Karpas-422 (cell line): Measurements from ENCODE around the gene TUBGCP6. TPM values are rescaled to one million over a fixed set of nuclear protein-coding genes. Genes with fewer than 3 reads are reported as not detected.

Experiments
- DNase-seq: peaks from one replicate; pipeline ENCODE4 v3.0.0-alpha.2; 2015
- H2AFZ ChIP-seq: fragments of 200-600 bp; sonication (generic); 2 replicates; pipeline ENCODE4 v1.6.1; 2014; ENCODE audit warnings: antibody characterized with exemption, low read length, mixed read lengths
- H3K27ac ChIP-seq: fragments of 200-600 bp; sonication (generic); 2 replicates; pipeline ENCODE4 v1.5.1; 2014; ENCODE audit warnings: mild to moderate bottlenecking, low read length, moderate library complexity
- H3K27me3 ChIP-seq: fragments of 200-600 bp; sonication (generic); 2 replicates; pipeline ENCODE4 v1.6.1; 2014; ENCODE audit warnings: low read length, mixed read lengths
- H3K36me3 ChIP-seq: fragments of 200-600 bp; sonication (generic); 2 replicates; pipeline ENCODE4 v1.6.1; 2014; ENCODE audit warnings: low read length, mixed read lengths; ENCODE audit not compliant: insufficient read depth
- H3K4me1 ChIP-seq: fragments of 200-600 bp; sonication (generic); 2 replicates; pipeline ENCODE4 v1.6.1; 2014; ENCODE audit warnings: mild to moderate bottlenecking, low read length, mixed read lengths
- H3K4me2 ChIP-seq: fragments of 200-600 bp; sonication (generic); 2 replicates; pipeline ENCODE4 v1.6.1; 2014; ENCODE audit warnings: low read length, low read depth, mild to moderate bottlenecking; ENCODE audit not compliant: poor library complexity, severe bottlenecking
- H3K4me3 ChIP-seq: fragments of 200-600 bp; sonication (generic); 2 replicates; pipeline ENCODE4 v1.5.1; 2014; ENCODE audit warnings: mild to moderate bottlenecking, antibody characterized with exemption, low read length, mixed read lengths
- H3K79me2 ChIP-seq: fragments of 200-600 bp; sonication (generic); 2 replicates; pipeline ENCODE4 v1.6.1; 2014; ENCODE audit warnings: mild to moderate bottlenecking, low read length, mixed read lengths
- H3K9ac ChIP-seq: fragments of 200-600 bp; sonication (generic); 2 replicates; pipeline ENCODE4 v1.6.0; 2014; ENCODE audit warnings: low read length
- H3K9me2 ChIP-seq: fragments of 200-600 bp; sonication (generic), shearing (Covaris generic); replicated peaks from 2 replicates; pipeline ENCODE4 v1.6.0; 2014; ENCODE audit warnings: mild to moderate bottlenecking, low read length, moderate library complexity; ENCODE audit not compliant: insufficient read depth
- H3K9me3 ChIP-seq: fragments of 300-700, 200-600 bp; sonication (generic); 2 replicates; pipeline ENCODE4 v1.6.1; 2014; ENCODE audit warnings: low read length, mixed read lengths
- H4K20me1 ChIP-seq: fragments of 200-600 bp; sonication (generic); 2 replicates; pipeline ENCODE4 v1.6.1; 2014; ENCODE audit warnings: mild to moderate bottlenecking, antibody characterized with exemption, low read length, low read depth; ENCODE audit not compliant: insufficient read depth
- total RNA-seq: library from RNA; depleted of rRNA; stranded (reverse); fragments of >200 nt; shearing (Covaris generic); gene quantifications from 2 replicates; pipeline ENCODE4 v1.2.3, GENCODE V29; 2014; ENCODE audit warnings: low replicate concordance

The TUBGCP6 gene
- total RNA-seq, 1 experiment from 2014 or later: 16.9 TPM

- no peak overlapping the region for H3K4me2 ChIP-seq
- no peak overlapping the region for H3K9ac ChIP-seq
Observed at GRCh38 chr22:50179937-50180726, 64.7 kb downstream of the TUBGCP6 start.

GRCh38 chr22:50178871-50179869 is 65.7 kb downstream of the TUBGCP6 start:
- H3K27ac ChIP-seq: no peak overlapping the region
- no peaks in the 10 kb centered on the region for H3K79me2 ChIP-seq
- H3K36me3 ChIP-seq: no peaks in the 10 kb centered on the region
- H3K9ac ChIP-seq: no peak overlapping the region
- no peaks in the 10 kb centered on the region for H3K9me2 ChIP-seq
- H3K9me3 ChIP-seq: no peaks in the 10 kb centered on the region
- DNase-seq: peak; percentile 31
- no peak overlapping the region for H3K4me3 ChIP-seq
- no peaks in the 10 kb centered on the region for H3K27me3 ChIP-seq
- no peaks in the 10 kb centered on the region for H3K4me1 ChIP-seq
- no peak overlapping the region for H2AFZ ChIP-seq
- H3K4me2 ChIP-seq: no peak overlapping the region
- H4K20me1 ChIP-seq: peaks cover 2% of the 10 kb centered on the region; the same call in 1 of the 2 replicates

More at GRCh38 chr22:50179937-50180726, 64.7 kb downstream of the TUBGCP6 start:
- Histone ChIP-seq H3K4me1 (peaks cover under 1% of the 10 kb centered on the region; the same call in 1 of the 2 replicates), H3K9me3 (no peaks in the 10 kb centered on the region), H2AFZ (no peak overlapping the region), H3K4me3 (no peak overlapping the region), H3K27me3 (no peaks in the 10 kb centered on the region), H3K9me2 (no peaks in the 10 kb centered on the region), H3K27ac (no peak overlapping the region), H4K20me1 (peaks cover 3% of the 10 kb centered on the region; the same call in 1 of the 2 replicates), H3K79me2 (no peaks in the 10 kb centered on the region), H3K36me3 (no peaks in the 10 kb centered on the region)
- peak; percentile 38 for DNase-seq

GRCh38 chr22:50178471-50178864 is 66.4 kb downstream of the TUBGCP6 start:
- Histone ChIP-seq H3K9me3 (no peaks in the 10 kb centered on the region), H3K4me3 (no peak overlapping the region), H3K27me3 (no peaks in the 10 kb centered on the region), H3K4me2 (no peak overlapping the region), H3K79me2 (no peaks in the 10 kb centered on the region), H4K20me1 (no peaks in the 10 kb centered on the region), H3K27ac (no peak overlapping the region), H3K9ac (no peak overlapping the region), H3K36me3 (no peaks in the 10 kb centered on the region), H3K4me1 (peaks cover 3% of the 10 kb centered on the region), H2AFZ (no peak overlapping the region), H3K9me2 (no peaks in the 10 kb centered on the region)
- no peak for DNase-seq

- Histone ChIP-seq H3K4me3 (no peak overlapping the region), H3K79me2 (no peaks in the 10 kb centered on the region), H3K36me3 (no peaks in the 10 kb centered on the region), H2AFZ (no peak overlapping the region), H3K27me3 (no peaks in the 10 kb centered on the region), H3K9ac (no peak overlapping the region), H3K4me1 (peaks cover 8% of the 10 kb centered on the region), H3K4me2 (no peak overlapping the region), H4K20me1 (no peaks in the 10 kb centered on the region), H3K9me3 (no peaks in the 10 kb centered on the region), H3K27ac (no peak overlapping the region), H3K9me2 (no peaks in the 10 kb centered on the region)
- no peak for DNase-seq
Observed at GRCh38 chr22:50177537-50178470, 67.0 kb downstream of the TUBGCP6 start.

- Histone ChIP-seq H3K4me3 (no peak overlapping the region), H4K20me1 (no peaks in the 10 kb centered on the region)
Observed at GRCh38 chr22:50176850-50177536, 67.8 kb downstream of the TUBGCP6 start.

GRCh38 chr22:50175921-50176849 is 68.6 kb downstream of the TUBGCP6 start:
- Histone ChIP-seq H3K9ac (no peak overlapping the region), H2AFZ (no peak overlapping the region), H3K4me1 (peaks cover 8% of the 10 kb centered on the region), H3K9me3 (no peaks in the 10 kb centered on the region), H3K27ac (no peak overlapping the region), H3K36me3 (no peaks in the 10 kb centered on the region), H4K20me1 (no peaks in the 10 kb centered on the region), H3K9me2 (no peaks in the 10 kb centered on the region), H3K79me2 (no peaks in the 10 kb centered on the region), H3K27me3 (no peaks in the 10 kb centered on the region), H3K4me3 (no peak overlapping the region), H3K4me2 (no peak overlapping the region)
- peak; percentile 31 for DNase-seq

More at GRCh38 chr22:50176850-50177536, 67.8 kb downstream of the TUBGCP6 start:
- H3K9ac ChIP-seq: no peak overlapping the region
- no peaks in the 10 kb centered on the region for H3K36me3 ChIP-seq
- peaks cover 8% of the 10 kb centered on the region for H3K4me1 ChIP-seq
- no peak for DNase-seq
- no peak overlapping the region for H3K27ac ChIP-seq
- no peak overlapping the region for H2AFZ ChIP-seq
- no peak overlapping the region for H3K4me2 ChIP-seq
- H3K79me2 ChIP-seq: no peaks in the 10 kb centered on the region
- H3K9me2 ChIP-seq: no peaks in the 10 kb centered on the region
- H3K27me3 ChIP-seq: no peaks in the 10 kb centered on the region
- H3K9me3 ChIP-seq: no peaks in the 10 kb centered on the region

GRCh38 chr22:50175191-50175461 is 69.7 kb downstream of the TUBGCP6 start:
- H3K27ac ChIP-seq: no peak overlapping the region
- no peaks in the 10 kb centered on the region for H3K9me2 ChIP-seq
- no peaks in the 10 kb centered on the region for H3K9me3 ChIP-seq
- H2AFZ ChIP-seq: no peak overlapping the region
- peak; percentile 20 for DNase-seq
- H3K27me3 ChIP-seq: no peaks in the 10 kb centered on the region
- no peaks in the 10 kb centered on the region for H3K79me2 ChIP-seq
- peaks cover 8% of the 10 kb centered on the region for H3K4me1 ChIP-seq
- no peaks in the 10 kb centered on the region for H3K36me3 ChIP-seq
- no peaks in the 10 kb centered on the region for H4K20me1 ChIP-seq
- H3K9ac ChIP-seq: no peak overlapping the region
- H3K4me2 ChIP-seq: no peak overlapping the region
- H3K4me3 ChIP-seq: no peak overlapping the region
